Lower leg skin (tissue), 4 donors: ENCODE results near the gene NECTIN1. TPM values are rescaled to one million over a fixed set of nuclear protein-coding genes. Genes with fewer than 3 reads are reported as not detected.

ENCODE experiments used
- DNase-seq, 2 donors: peaks; one replicate each; pipeline ENCODE4 v3.0.0-alpha.2; 2019; ENCODE audit warnings: low spot score in 2 of 2
- H3K4me3 ChIP-seq: fragments of 200-600 bp; sonication (generic); 2 replicates; pipeline ENCODE4 v1.5.1; 2017; ENCODE audit warnings: mild to moderate bottlenecking, low read depth; ENCODE audit not compliant: poor library complexity, severe bottlenecking
- CTCF ChIP-seq, 3 donors: fragments of 450-650 bp; IDR thresholded peaks; one replicate each; pipeline ENCODE4 v1.5.1; 2016; ENCODE audit warnings: antibody characterized with exemption in 3 of 3, mild to moderate bottlenecking in 3 of 3, moderate library complexity in 2 of 3
- POLR2A ChIP-seq, 2 donors: fragments of 450-650 bp; IDR thresholded peaks; one replicate each; pipeline ENCODE4 v1.6.1; 2016 to 2017; ENCODE audit warnings: antibody characterized with exemption in 2 of 2, mild to moderate bottlenecking in 1 of 2, moderate library complexity in 1 of 2
- WGBS, 2 donors: methylation state at CpG; one replicate each; pipeline ENCODE4 v1.1.5; 2018; 5-methylcytosine and 5-hydroxymethylcytosine counted together
- intact Hi-C: fragments of 100-400 bp; cut with DNase I; formaldehyde crosslinking; loops from one replicate; pipeline ENCODE4 v1.15.0; 2023; ENCODE audit warnings: low total_unique reads
- total RNA-seq, 4 donors: library from RNA; depleted of rRNA; stranded (reverse); fragments of >200 nt; gene quantifications; one replicate each; pipeline ENCODE4 v1.1.0, GENCODE V29; 2016

NECTIN1 gene
- total RNA-seq, 4 donors from 2014 or later, result 111 to 142 (median 130) TPM

GRCh38 chr11:119664063-119664572, 64.9 kb downstream of the NECTIN1 start:
- intact Hi-C loops, result loop anchor here (5.0 kb wide), 1 partner anchor 73 kb away; no protein-coding TSS in a partner anchor
- no peak overlapping the region for H3K4me3 ChIP-seq
- WGBS, 2 donors, result 74 to 75% methylated on average over 9 of the region's 9 CpGs
- DNase-seq, result no peak
- TF ChIP-seq CTCF (IDR thresholded peaks at IDR 0.05) (no peak), POLR2A (IDR thresholded peaks at IDR 0.05) (no peak)

- no peak overlapping the region for H3K4me3 ChIP-seq
- 75 to 87% methylated on average over 4 of the region's 4 CpGs for WGBS, 2 donors
- DNase-seq, result no peak
- TF ChIP-seq POLR2A (IDR thresholded peaks at IDR 0.05) (no peak), CTCF (IDR thresholded peaks at IDR 0.05) (no peak)
- intact Hi-C loops, result loop anchor here (5.0 kb wide), 1 partner anchor 74 kb away; no protein-coding TSS in a partner anchor
Observed at GRCh38 chr11:119663279-119663678, 65.7 kb downstream of the NECTIN1 start.

- 77 to 79% methylated on average over 4 of the region's 4 CpGs for WGBS, 2 donors
- no peak overlapping the region for H3K4me3 ChIP-seq
- TF ChIP-seq POLR2A (IDR thresholded peaks at IDR 0.05), result no peak
- no peak for TF ChIP-seq CTCF (IDR thresholded peaks at IDR 0.05)
- DNase-seq, result no peak
- intact Hi-C loops, result loop anchor here (5.0 kb wide), 1 partner anchor 76 kb away; no protein-coding TSS in a partner anchor
Observed at GRCh38 chr11:119661226-119661625, 67.8 kb downstream of the NECTIN1 start.

- WGBS, 2 donors, result 68 to 71% methylated on average over 17 of the region's 17 CpGs
- intact Hi-C loops, result loop anchor here (5.0 kb wide), 1 partner anchor 77 kb away; no protein-coding TSS in a partner anchor
- DNase-seq, result no peak
- TF ChIP-seq POLR2A (IDR thresholded peaks at IDR 0.05) (no peak), CTCF (IDR thresholded peaks at IDR 0.05) (no peak)
- H3K4me3 ChIP-seq, result no peak overlapping the region
Observed at GRCh38 chr11:119659971-119660723, 68.9 kb downstream of the NECTIN1 start.

GRCh38 chr11:119652907-119653659, 75.9 kb downstream of the NECTIN1 start:
- intact Hi-C loops, result no loop called here
- no peak for TF ChIP-seq CTCF (IDR thresholded peaks at IDR 0.05)
- no peak overlapping the region for H3K4me3 ChIP-seq
- DNase-seq, result no peak
- WGBS, 2 donors, result 86 to 89% methylated on average over 22 of the region's 22 CpGs
